H1 (cell line): ENCODE measurements around the gene CCNK. TPM values are rescaled to one million over a fixed set of nuclear protein-coding genes. Genes with fewer than 3 reads are reported as not detected.

ENCODE experiments used
- CTCF ChIA-PET: fragments of 300-600 bp; sonication (Branson Sonifier 250); formaldehyde crosslinking; loops from one replicate; lab custom pipeline; 2021; ENCODE audit not compliant: partially characterized antibody; lab: Charles Lee
- POLR2A ChIA-PET: fragments of 300-600 bp; sonication (Branson Sonifier 250); formaldehyde crosslinking; loops from one replicate; lab custom pipeline; 2021; ENCODE audit warnings: inconsistent platforms; ENCODE audit not compliant: partially characterized antibody; lab: Charles Lee
- DNase-seq, 2 experiments: peaks; one replicate each; pipeline versions ENCODE4 v3.0.0 to v3.0.0-alpha.2; 2010 to 2022; ENCODE audit warnings: low spot score in 2 of 2, low read depth in 1 of 2, mixed read lengths in 1 of 2
- FAIRE-seq: peaks from 2 replicates; lab custom pipeline; 2011; peaks lifted over from hg19 to GRCh38; lab: Jason Lieb, UNC
- H2AFZ ChIP-seq: 2 replicates; pipeline ENCODE4 v1.8.1; 2012; ENCODE audit warnings: low read length, inconsistent platforms
- H2AK5ac ChIP-seq: 2 replicates; pipeline ENCODE4 v1.6.1; 2013; ENCODE audit warnings: low read depth, low read length
- H2BK120ac ChIP-seq: replicated peaks from 2 replicates; pipeline ENCODE3; 2013; ENCODE audit warnings: low read depth, low read length, inconsistent platforms
- H2BK12ac ChIP-seq: 2 replicates; pipeline ENCODE4 v1.6.1; 2013; ENCODE audit warnings: low read depth, low read length
- H2BK15ac ChIP-seq: 2 replicates; pipeline ENCODE4 v1.6.1; 2013; ENCODE audit warnings: low read length
- H2BK20ac ChIP-seq: 2 replicates; pipeline ENCODE4 v1.6.1; 2013; ENCODE audit warnings: low read length
- H2BK5ac ChIP-seq: 2 replicates; pipeline ENCODE4 v1.6.1; 2013; ENCODE audit warnings: low read depth, low read length
- H3K14ac ChIP-seq: 2 replicates; pipeline ENCODE4 v1.6.1; 2013; ENCODE audit warnings: inconsistent platforms; ENCODE audit not compliant: insufficient read length
- H3K18ac ChIP-seq: 2 replicates; pipeline ENCODE4 v1.6.1; 2013; ENCODE audit warnings: low read length; ENCODE audit errors: extremely low read depth
- H3K23ac ChIP-seq: 2 replicates; pipeline ENCODE4 v1.6.1; 2013; ENCODE audit warnings: inconsistent platforms; ENCODE audit not compliant: insufficient read length
- H3K23me2 ChIP-seq: 2 replicates; pipeline ENCODE4 v1.6.1; 2013; ENCODE audit warnings: low read depth, low read length
- H3K27ac ChIP-seq: 2 replicates; pipeline ENCODE4 v1.6.1; 2011; ENCODE audit warnings: low read depth, low read length, inconsistent platforms
- H3K27me3 ChIP-seq, 4 experiments: replicated peaks in 1 of 4; 1 replicate in 1 of 4; 2 replicates in 3 of 4; pipeline versions ENCODE4 v1.6.1 to v1.8.1; 2011 to 2013; ENCODE audit warnings: low read length in 3 of 4, mild to moderate bottlenecking in 3 of 4, inconsistent platforms in 2 of 4, mixed read lengths in 2 of 4, moderate library complexity in 1 of 4; ENCODE audit not compliant: control insufficient read depth in 3 of 4, insufficient read depth in 3 of 4; ENCODE audit errors: extremely low read depth in 1 of 4
- H3K36me3 ChIP-seq, 4 experiments: 2 replicates each; pipeline versions ENCODE4 v1.6.1 to v1.8.1; 2011 to 2013; ENCODE audit warnings: mild to moderate bottlenecking in 4 of 4, low read length in 3 of 4, moderate library complexity in 2 of 4, control low read depth in 1 of 4, inconsistent platforms in 1 of 4; ENCODE audit not compliant: insufficient read depth in 4 of 4, control insufficient read depth in 2 of 4
- H3K4ac ChIP-seq: replicated peaks from 2 replicates; pipeline ENCODE3; 2013; ENCODE audit warnings: low read length, low read depth, mixed read lengths, inconsistent platforms; ENCODE audit not compliant: insufficient read length
- H3K4me1 ChIP-seq, 4 experiments: replicated peaks in 1 of 4; 1 replicate in 1 of 4; 2 replicates in 3 of 4; pipeline versions ENCODE4 v1.6.1 to v1.8.1; 2011 to 2013; ENCODE audit warnings: low read length in 3 of 4, inconsistent platforms in 2 of 4, mixed read lengths in 1 of 4; ENCODE audit not compliant: insufficient read depth in 4 of 4, control insufficient read depth in 3 of 4
- H3K4me2 ChIP-seq, 2 experiments: 2 replicates each; pipeline versions ENCODE4 v1.6.1 to v1.8.1; 2011 to 2013; ENCODE audit warnings: low read depth in 2 of 2, low read length in 2 of 2, control low read depth in 1 of 2, inconsistent platforms in 1 of 2, mild to moderate bottlenecking in 1 of 2; ENCODE audit not compliant: insufficient read depth in 1 of 2
- H3K4me3 ChIP-seq, 4 experiments: fragments of 200-600, 300-600 bp in 1 of 4; sonication (generic), shearing (Covaris generic), sonication (Bioruptor Twin) in 1 of 4; 2 replicates each; pipeline versions ENCODE4 v1.5.1 to v1.8.1; 2011 to 2016; ENCODE audit warnings: low read length in 4 of 4, low read depth in 3 of 4, control low read depth in 2 of 4, inconsistent platforms in 2 of 4, mild to moderate bottlenecking in 2 of 4, mixed read lengths in 1 of 4, moderate library complexity in 1 of 4; ENCODE audit not compliant: insufficient read depth in 2 of 4; ENCODE audit errors: extremely low read depth in 1 of 4
- H3K56ac ChIP-seq: replicated peaks from 2 replicates; pipeline ENCODE3; 2013; ENCODE audit warnings: low read depth, mild to moderate bottlenecking, mixed read lengths, low read length, inconsistent platforms; ENCODE audit not compliant: insufficient read length
- H3K79me1 ChIP-seq: 2 replicates; pipeline ENCODE4 v1.6.1; 2013; ENCODE audit warnings: low read depth, low read length, control low read depth
- H3K79me2 ChIP-seq, 2 experiments: 2 replicates each; pipeline versions ENCODE4 v1.6.1 to v1.8.1; 2012 to 2013; ENCODE audit warnings: low read length in 2 of 2, mild to moderate bottlenecking in 2 of 2, inconsistent platforms in 1 of 2; ENCODE audit not compliant: insufficient read depth in 2 of 2, control insufficient read depth in 1 of 2
- H3K9ac ChIP-seq, 4 experiments: replicated peaks in 1 of 4; 1 replicate in 1 of 4; 2 replicates in 3 of 4; pipeline versions ENCODE4 v1.6.1 to v1.8.1; 2011 to 2013; ENCODE audit warnings: low read depth in 3 of 4, low read length in 3 of 4, control low read depth in 2 of 4, mild to moderate bottlenecking in 2 of 4, moderate library complexity in 2 of 4, inconsistent platforms in 1 of 4; ENCODE audit errors: extremely low read depth in 1 of 4
- H3K9me3 ChIP-seq, 2 experiments: 2 replicates each; pipeline versions ENCODE4 v1.6.1 to v1.8.1; 2012 to 2013; ENCODE audit warnings: mild to moderate bottlenecking in 2 of 2, moderate library complexity in 2 of 2, control low read depth in 1 of 2, inconsistent platforms in 1 of 2, low read depth in 1 of 2, low read length in 1 of 2, mixed read lengths in 1 of 2; ENCODE audit not compliant: insufficient read depth in 2 of 2
- H4K20me1 ChIP-seq, 2 experiments: replicated peaks in 1 of 2; 2 replicates each; pipeline versions ENCODE3 to v1.8.1; 2011 to 2013; ENCODE audit warnings: inconsistent platforms in 2 of 2, low read length in 2 of 2, mild to moderate bottlenecking in 1 of 2; ENCODE audit not compliant: insufficient read depth in 2 of 2, control insufficient read depth in 1 of 2
- H4K5ac ChIP-seq: 2 replicates; pipeline ENCODE4 v1.6.1; 2013; ENCODE audit warnings: low read length, low read depth, mixed read lengths, inconsistent platforms; ENCODE audit not compliant: insufficient read length
- H4K8ac ChIP-seq: 2 replicates; pipeline ENCODE4 v1.8.0; 2013; ENCODE audit warnings: mild to moderate bottlenecking, moderate library complexity, low read length, inconsistent platforms; ENCODE audit not compliant: insufficient read depth; ENCODE audit errors: extremely low read depth
- H4K91ac ChIP-seq: replicated peaks from 2 replicates; pipeline ENCODE3; 2013; ENCODE audit warnings: low read length, mixed read lengths, inconsistent platforms; ENCODE audit not compliant: insufficient read length
- ASH2L ChIP-seq: fragments of 200-600, 300-600 bp; sonication (generic); IDR thresholded peaks from one replicate; pipeline ENCODE4 v1.7.1; 2017; ENCODE audit warnings: low read length
- ATF3 ChIP-seq: IDR thresholded peaks from 2 replicates; pipeline ENCODE4 v1.6.1; 2011; ENCODE audit warnings: low read depth, mild to moderate bottlenecking, low read length; ENCODE audit not compliant: insufficient read depth
- BACH1 ChIP-seq: IDR thresholded peaks from 2 replicates; pipeline ENCODE4 v1.6.1; 2012; ENCODE audit warnings: low read length, improper control_type of control experiment
- CBX5 ChIP-seq: fragments of 300-800, 300-1000 bp; sonication (generic); IDR thresholded peaks from 2 replicates; pipeline ENCODE4 v1.7.1; 2016; ENCODE audit warnings: antibody characterized with exemption, low read length, low read depth
- HDAC2 ChIP-seq, 2 experiments: fragments of 300-600 bp in 1 of 2; sonication (generic) in 1 of 2; IDR thresholded peaks; 2 replicates each; pipeline ENCODE4 v1.6.1; 2011 to 2012; ENCODE audit warnings: low read depth in 2 of 2, low read length in 2 of 2, mild to moderate bottlenecking in 2 of 2, moderate library complexity in 2 of 2, borderline replicate concordance in 1 of 2, inconsistent platforms in 1 of 2
- MAX ChIP-seq: IDR thresholded peaks from 2 replicates; pipeline ENCODE4 v1.6.1; 2012; ENCODE audit warnings: inconsistent platforms
- WGBS, 2 experiments: shearing (Covaris generic) in 1 of 2; methylation state at CpG; one replicate each; pipeline versions ENCODE4 v1.1.6 to v1.1.7; 2013 to 2015; ENCODE audit warnings: low lambda C conversion rate in 2 of 2, mixed read lengths in 2 of 2, inconsistent platforms in 1 of 2, low coverage in 1 of 2, missing lambda C conversion rate in 1 of 2; ENCODE audit not compliant: insufficient replicate concordance in 2 of 2, insufficient coverage in 1 of 2, insufficient read length in 1 of 2; ENCODE audit errors: extremely low coverage in 1 of 2, missing lambda C conversion rate in 1 of 2; 5-methylcytosine and 5-hydroxymethylcytosine counted together
- polyA plus RNA-seq, 7 experiments: library from polyadenylated mRNA; depleted of rRNA in 3 of 7; stranded (reverse) in 5 of 7; unstranded in 2 of 7; fragments of >200 nt in 5 of 7; fragments of 200-250 nt in 2 of 7; gene quantifications; 1 replicate in 5 of 7; 2 replicates in 1 of 7; 4 replicates in 1 of 7; pipeline versions ENCODE4 v1.2.1 to v1.2.3, GENCODE V29; 2011 to 2013; ENCODE audit warnings: missing spikeins in 2 of 7, mixed read lengths in 2 of 7
- total RNA-seq: library from RNA; stranded (reverse); fragmentation: NEBNext Ultra II Directional; extraction: Animal tissue kit (Norgen Biotek cat#: 25700); gene quantifications from 2 replicates; pipeline ENCODE4 v1.2.1, GENCODE V29; 2021

CCNK gene
- total and polyA plus RNA-seq, 2 of the 8 experiments (the other 6 are each of a cell fraction or from before 2014, with no cell fraction given): 10.7 to 82.7 TPM

GRCh38 chr14:99437706-99438105 is 43.5 kb upstream of the CCNK start:
- H3K56ac ChIP-seq: no peak overlapping the region
- H4K5ac ChIP-seq: no peak overlapping the region
- no peaks in the 10 kb centered on the region; the same call in 1 of the 2 replicates for H3K79me1 ChIP-seq
- H3K23ac ChIP-seq: no peak overlapping the region
- H2BK120ac ChIP-seq: no peak overlapping the region
- no peak overlapping the region for H4K8ac ChIP-seq
- H2BK15ac ChIP-seq: no peak overlapping the region
- no peak overlapping the region for H4K91ac ChIP-seq
- no peak overlapping the region for H3K9ac ChIP-seq
- no peak overlapping the region for H3K27ac ChIP-seq
- no peak overlapping the region for H3K4me2 ChIP-seq
- H3K27me3 ChIP-seq: no peaks in the 10 kb centered on the region
- no peak overlapping the region for H3K18ac ChIP-seq
- H3K4me1 ChIP-seq: no peaks in the 10 kb centered on the region
- WGBS, 2 experiments: 72% methylated on average over 3 of the region's 3 CpGs; no CpG with 5 or more reads in 1 of the 2 experiments
- ChIA-PET POLR2A (no interaction called here), CTCF (interaction anchor here (1.0 to 1.2 kb wide), 2 partner anchors 17 to 44 kb away, joined by 3 read pairs; no protein-coding TSS in a partner anchor)
- DNase-seq (no peak), FAIRE-seq (no peak)
- H4K20me1 ChIP-seq: peaks cover 4 to 10% of the 10 kb centered on the region in 2 experiments
- H3K9me3 ChIP-seq: no peaks in the 10 kb centered on the region
- H2BK12ac ChIP-seq: no peak overlapping the region
- no peak overlapping the region for H2BK5ac ChIP-seq
- H3K4me3 ChIP-seq: no peak overlapping the region
- no peak overlapping the region for H2BK20ac ChIP-seq
- H3K23me2 ChIP-seq: no peaks in the 10 kb centered on the region
- H3K79me2 ChIP-seq: peaks cover 0 to 5% of the 10 kb centered on the region in 2 experiments; a peak in 2 of 4 replicates
- TF ChIP-seq MAX: no peak
- TF ChIP-seq ASH2L: no peak
- TF ChIP-seq HDAC2 (IDR thresholded peaks at IDR 0.05; ENCODE audit: borderline replicate concordance in 1 of 2, low read depth in 2 of 2, low read length in 2 of 2): no peak
- TF ChIP-seq CBX5: no peak
- TF ChIP-seq ATF3: no peak
- no peak for TF ChIP-seq BACH1
- no peak overlapping the region for H3K4ac ChIP-seq
- H3K36me3 ChIP-seq: peaks cover 0 to 7% (median 2%) of the 10 kb centered on the region in 4 experiments; a peak in 6 of 8 replicates
- H2AK5ac ChIP-seq: no peak overlapping the region
- no peak overlapping the region for H2AFZ ChIP-seq
- H3K14ac ChIP-seq: no peak overlapping the region
